HEK293 (cell line): ENCODE measurements around the gene CYP27C1.

Experiments used
- CTCF ChIP-seq: fragments of 450-650 bp; formaldehyde crosslinking; IDR thresholded peaks from 2 replicates; pipeline ENCODE4 v1.5.1; 2016; ENCODE audit warnings: missing biosample characterization, missing genetic modification characterization
- KLF16 ChIP-seq: fragments of 450-650 bp; formaldehyde crosslinking; IDR thresholded peaks from 2 replicates; pipeline ENCODE4 v1.5.1; 2017; ENCODE audit warnings: missing biosample characterization, missing genetic modification characterization
- REST ChIP-seq: fragments of 450-650 bp; formaldehyde crosslinking; IDR thresholded peaks from 2 replicates; pipeline ENCODE4 v1.5.1; 2016; ENCODE audit warnings: missing biosample characterization, missing genetic modification characterization
- SP2 ChIP-seq: fragments of 450-650 bp; formaldehyde crosslinking; IDR thresholded peaks from 2 replicates; pipeline ENCODE4 v1.5.1; 2016; ENCODE audit warnings: missing biosample characterization, missing genetic modification characterization
- YY1 ChIP-seq: fragments of 450-650 bp; formaldehyde crosslinking; IDR thresholded peaks from 2 replicates; pipeline ENCODE4 v1.5.1; 2018; ENCODE audit warnings: missing biosample characterization, missing genetic modification characterization
- ZBTB17 ChIP-seq: fragments of 450-650 bp; formaldehyde crosslinking; IDR thresholded peaks from 2 replicates; pipeline ENCODE4 v1.5.1; 2016; ENCODE audit warnings: missing biosample characterization, missing genetic modification characterization
- ZNF362 ChIP-seq: fragments of 450-650 bp; formaldehyde crosslinking; IDR thresholded peaks from 2 replicates; pipeline ENCODE4 v1.5.1; 2016; ENCODE audit warnings: missing biosample characterization, missing genetic modification characterization
- ZNF48 ChIP-seq: fragments of 450-650 bp; formaldehyde crosslinking; IDR thresholded peaks from 2 replicates; pipeline ENCODE4 v1.5.1; 2016; ENCODE audit warnings: missing biosample characterization, missing genetic modification characterization
- ZNF518A ChIP-seq: fragments of 450-650 bp; formaldehyde crosslinking; conservative IDR thresholded peaks from 2 replicates; pipeline ENCODE4 v1.5.1; 2016; ENCODE audit warnings: low read depth, missing biosample characterization, missing genetic modification characterization
- ZNF580 ChIP-seq: fragments of 450-650 bp; formaldehyde crosslinking; IDR thresholded peaks from 2 replicates; pipeline ENCODE4 v1.5.1; 2016; ENCODE audit warnings: missing biosample characterization, missing genetic modification characterization
- ZNF596 ChIP-seq: fragments of 450-650 bp; IDR thresholded peaks from 2 replicates; pipeline ENCODE4 v1.5.0; 2018; ENCODE audit warnings: missing biosample characterization, mild to moderate bottlenecking, missing genetic modification characterization, moderate library complexity
- ZNF704 ChIP-seq: fragments of 450-650 bp; formaldehyde crosslinking; IDR thresholded peaks from 2 replicates; pipeline ENCODE4 v1.5.1; 2016; ENCODE audit warnings: missing biosample characterization, missing genetic modification characterization
- ZNF707 ChIP-seq: fragments of 450-650 bp; formaldehyde crosslinking; IDR thresholded peaks from 2 replicates; pipeline ENCODE4 v1.5.1; 2016; ENCODE audit warnings: missing biosample characterization, missing genetic modification characterization
- ZSCAN4 ChIP-seq: fragments of 450-650 bp; formaldehyde crosslinking; IDR thresholded peaks from 2 replicates; pipeline ENCODE4 v1.5.1; 2017; ENCODE audit warnings: missing biosample characterization, missing genetic modification characterization

- TF ChIP-seq ZNF518A (tag by site-specific recombination) (no peak), CTCF (tag by site-specific recombination) (no peak), KLF16 (no peak), ZNF48 (tag by site-specific recombination) (no peak), ZBTB17 (tag by site-specific recombination) (no peak), SP2 (tag by site-specific recombination) (no peak), YY1 (tag by site-specific recombination) (no peak), REST (no peak), ZNF580 (tag by site-specific recombination) (no peak), ZNF362 (no peak), ZNF704 (tag by site-specific recombination) (no peak), ZNF596 (no peak), ZSCAN4 (tag by site-specific recombination) (no peak), ZNF707 (tag by site-specific recombination) (no peak)
Observed at GRCh38 chr2:127239395-127239794, 19.3 kb upstream of the CYP27C1 start.
